MM.1S (cell line): Measurements from ENCODE around the gene ZNRF3.

Source experiments
- EZH2 ChIP-seq: fragments of 300-600 bp; sonication (generic); optimal IDR thresholded peaks from 2 replicates; pipeline ENCODE3; 2017; ENCODE audit warnings: low read depth, mild to moderate bottlenecking, antibody characterized with exemption, low read length, mixed read lengths
- TF ChIP-seq, protein P1 (sequence below): fragments of 300-600 bp; sonication (generic); IDR thresholded peaks from 2 replicates; pipeline ENCODE4 v1.5.1; 2016; ENCODE audit warnings: antibody characterized with exemption, low read length, mixed read lengths

DNA sequence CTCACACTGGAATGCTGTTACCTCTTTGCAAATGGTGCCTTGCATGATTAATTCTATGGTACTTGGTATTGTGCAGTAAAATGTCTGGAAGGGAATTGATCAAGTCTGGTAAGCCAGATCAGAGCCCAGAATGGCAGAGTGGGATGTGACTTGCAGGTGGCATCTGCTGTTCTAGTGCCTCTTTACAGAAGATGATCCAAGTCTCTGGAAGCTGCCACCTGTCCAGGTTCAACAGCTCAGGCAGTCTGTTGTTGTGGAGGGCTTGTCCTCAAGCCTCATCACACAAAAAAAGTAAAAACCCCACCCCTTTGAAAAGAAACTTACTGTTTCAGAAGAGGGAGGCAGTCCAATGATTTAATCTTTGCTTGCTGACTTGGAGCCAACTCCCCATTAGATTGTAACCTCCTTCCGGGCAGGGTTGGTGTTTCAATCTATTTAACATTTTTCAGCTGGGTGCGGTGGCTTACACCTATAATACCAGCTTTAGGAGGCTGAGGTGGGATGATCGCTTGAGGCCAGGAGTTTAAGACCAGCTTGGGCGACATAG lies 17.1 kb downstream of the ZNRF3 start:
- TF ChIP-seq, protein P1, sequence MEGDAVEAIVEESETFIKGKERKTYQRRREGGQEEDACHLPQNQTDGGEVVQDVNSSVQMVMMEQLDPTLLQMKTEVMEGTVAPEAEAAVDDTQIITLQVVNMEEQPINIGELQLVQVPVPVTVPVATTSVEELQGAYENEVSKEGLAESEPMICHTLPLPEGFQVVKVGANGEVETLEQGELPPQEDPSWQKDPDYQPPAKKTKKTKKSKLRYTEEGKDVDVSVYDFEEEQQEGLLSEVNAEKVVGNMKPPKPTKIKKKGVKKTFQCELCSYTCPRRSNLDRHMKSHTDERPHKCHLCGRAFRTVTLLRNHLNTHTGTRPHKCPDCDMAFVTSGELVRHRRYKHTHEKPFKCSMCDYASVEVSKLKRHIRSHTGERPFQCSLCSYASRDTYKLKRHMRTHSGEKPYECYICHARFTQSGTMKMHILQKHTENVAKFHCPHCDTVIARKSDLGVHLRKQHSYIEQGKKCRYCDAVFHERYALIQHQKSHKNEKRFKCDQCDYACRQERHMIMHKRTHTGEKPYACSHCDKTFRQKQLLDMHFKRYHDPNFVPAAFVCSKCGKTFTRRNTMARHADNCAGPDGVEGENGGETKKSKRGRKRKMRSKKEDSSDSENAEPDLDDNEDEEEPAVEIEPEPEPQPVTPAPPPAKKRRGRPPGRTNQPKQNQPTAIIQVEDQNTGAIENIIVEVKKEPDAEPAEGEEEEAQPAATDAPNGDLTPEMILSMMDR, result no peak
- no peak for TF ChIP-seq EZH2
